B cell (primary cell): ENCODE data around the gene MME. TPM values are rescaled to one million over a fixed set of nuclear protein-coding genes. Genes with fewer than 3 reads are reported as not detected.

Experiments
- ATAC-seq: fragments of 200-7000 bp; cut with Tn5 transposase; one replicate; pipeline ENCODE4 v1.10.0; 2021; ENCODE audit warnings: low read depth, mild to moderate bottlenecking, moderate number of reproducible peaks, moderate library complexity
- CTCF ChIA-PET: fragments of 350-600 bp; sonication (Branson Sonifier 250); formaldehyde crosslinking; loops from one replicate; lab custom pipeline; 2021; ENCODE audit warnings: antibody characterized with exemption, inconsistent platforms; lab: Charles Lee
- POLR2A ChIA-PET: fragments of 350-600 bp; sonication (Branson Sonifier 250); formaldehyde crosslinking; loops from one replicate; lab custom pipeline; 2021; ENCODE audit warnings: antibody characterized with exemption; lab: Charles Lee
- DNase-seq: peaks from one replicate; pipeline ENCODE4 v3.0.0; 2013
- H2AFZ ChIP-seq: 2 replicates; pipeline ENCODE4 v1.6.1; 2012; ENCODE audit warnings: mild to moderate bottlenecking, low read depth, low read length; ENCODE audit not compliant: insufficient read depth, poor library complexity, severe bottlenecking
- H3K27ac ChIP-seq, 2 donors: 1 replicate in 1 of 2; 2 replicates in 1 of 2; pipeline ENCODE4 v1.5.1; 2012 to 2013; ENCODE audit warnings: low read length in 2 of 2, mild to moderate bottlenecking in 2 of 2, moderate library complexity in 1 of 2
- H3K27me3 ChIP-seq, 4 experiments: fragments of 200-600 bp in 1 of 4; sonication (generic) in 1 of 4; replicated peaks in 1 of 4; 1 replicate in 2 of 4; 2 replicates in 2 of 4; pipeline versions ENCODE4 v1.6.1 to v1.7.0; 2013 to 2016; ENCODE audit warnings: low read length in 3 of 4, mild to moderate bottlenecking in 2 of 4, mixed read lengths in 1 of 4, moderate library complexity in 1 of 4; ENCODE audit not compliant: insufficient read depth in 4 of 4, control insufficient read depth in 3 of 4; ENCODE audit errors: control extremely low read depth in 1 of 4
- H3K36me3 ChIP-seq, 2 experiments: replicated peaks in 1 of 2; 1 replicate in 1 of 2; 2 replicates in 1 of 2; pipeline versions ENCODE4 v1.6.1 to v1.7.1; 2013; ENCODE audit warnings: low read length in 1 of 2; ENCODE audit not compliant: insufficient read depth in 2 of 2, control insufficient read depth in 1 of 2; ENCODE audit errors: control extremely low read depth in 1 of 2, extremely low read depth in 1 of 2
- H3K4me1 ChIP-seq, 2 donors: fragments of 200-600 bp in 1 of 2; sonication (generic) in 1 of 2; 1 replicate in 1 of 2; 2 replicates in 1 of 2; pipeline versions ENCODE4 v1.5.1 to v1.6.1; 2013 to 2017; ENCODE audit warnings: low read length in 2 of 2; ENCODE audit not compliant: control insufficient read depth in 2 of 2, insufficient read depth in 2 of 2
- H3K4me2 ChIP-seq: replicated peaks from 2 replicates; pipeline ENCODE3; 2012; ENCODE audit warnings: mild to moderate bottlenecking, low read depth, low read length; ENCODE audit not compliant: poor library complexity, severe bottlenecking
- H3K4me3 ChIP-seq, 5 experiments: fragments of 200-600 bp in 1 of 5; sonication (generic) in 1 of 5; 1 replicate in 3 of 5; 2 replicates in 2 of 5; pipeline versions ENCODE4 v1.5.1 to v1.7.0; 2011 to 2016; ENCODE audit warnings: low read length in 4 of 5, mild to moderate bottlenecking in 4 of 5, low read depth in 2 of 5, control low read depth in 1 of 5, moderate library complexity in 1 of 5; ENCODE audit not compliant: insufficient read depth in 1 of 5; ENCODE audit errors: control extremely low read depth in 1 of 5, extremely low read depth in 1 of 5
- H3K79me2 ChIP-seq: fragments of 200-600 bp; sonication (generic); one replicate; pipeline ENCODE4 v1.6.0; 2016; ENCODE audit warnings: low read length; ENCODE audit not compliant: control insufficient read depth, insufficient read depth
- H3K9ac ChIP-seq: fragments of 200-600 bp; sonication (generic); 2 replicates; pipeline ENCODE4 v1.6.1; 2017; ENCODE audit warnings: mild to moderate bottlenecking, low read length, moderate library complexity
- H3K9me3 ChIP-seq, 3 donors: one replicate each; pipeline versions ENCODE4 v1.6.1 to v1.7.1; 2013; ENCODE audit warnings: low read length in 2 of 3; ENCODE audit not compliant: control insufficient read depth in 2 of 3, insufficient read depth in 1 of 3; ENCODE audit errors: control extremely low read depth in 1 of 3
- H4K20me1 ChIP-seq: 2 replicates; pipeline ENCODE4 v1.6.0; 2012; ENCODE audit warnings: mild to moderate bottlenecking, low read length; ENCODE audit not compliant: insufficient read depth, control insufficient read depth, poor library complexity, severe bottlenecking
- H3K27ac Mint-ChIP-seq: one replicate; pipeline ENCODE4 v1.8.0; 2021; ENCODE audit warnings: mixed read lengths
- H3K27me3 Mint-ChIP-seq: one replicate; pipeline ENCODE4 v1.8.0; 2021; ENCODE audit warnings: mixed read lengths
- H3K4me1 Mint-ChIP-seq: one replicate; pipeline ENCODE4 v1.8.0; 2021; ENCODE audit warnings: mixed read lengths
- H3K4me3 Mint-ChIP-seq: one replicate; pipeline ENCODE4 v1.8.0; 2021; ENCODE audit warnings: mixed read lengths
- H3K9me3 Mint-ChIP-seq: one replicate; pipeline ENCODE4 v1.8.0; 2022; ENCODE audit warnings: mixed read lengths; ENCODE audit not compliant: insufficient read depth
- EZH2 ChIP-seq: IDR thresholded peaks from 2 replicates; pipeline ENCODE4 v1.6.1; 2012; ENCODE audit warnings: borderline replicate concordance, low read depth, mild to moderate bottlenecking, moderate library complexity, low read length; ENCODE audit not compliant: insufficient read depth, poor library complexity, severe bottlenecking
- WGBS: methylation state at CpG from one replicate; pipeline ENCODE4 v1.1.5; 2013; ENCODE audit warnings: missing lambda C conversion rate; ENCODE audit not compliant: insufficient coverage; 5-methylcytosine and 5-hydroxymethylcytosine counted together
- intact Hi-C: fragments of 100-400 bp; cut with micrococcal nuclease; formaldehyde crosslinking; loops from one replicate; pipeline ENCODE4 v1.10.0; 2022
- polyA plus RNA-seq: library from polyadenylated mRNA; depleted of rRNA; stranded (reverse); fragments of >200 nt; gene quantifications from 2 replicates; pipeline ENCODE4 v1.2.3, GENCODE V29; 2012
- total RNA-seq, 2 donors: library from RNA; stranded (reverse); fragments of 120-200 nt in 1 of 2; gene quantifications; 1 replicate in 1 of 2; 2 replicates in 1 of 2; pipeline versions ENCODE4 v1.2.3 to v1.2.4, GENCODE V29; 2013 to 2022
- TF ChIP-seq, protein P1 (sequence below): fragments of 200-600 bp; IDR thresholded peaks from one replicate; pipeline ENCODE4 v1.8.0; 2022; ENCODE audit warnings: antibody characterized with exemption, mild to moderate bottlenecking

MME gene
- total and polyA plus RNA-seq, 2 donors (not counting 1 experiment from before 2014, with no cell fraction given), result 0.88 to 11.2 TPM

DNA sequence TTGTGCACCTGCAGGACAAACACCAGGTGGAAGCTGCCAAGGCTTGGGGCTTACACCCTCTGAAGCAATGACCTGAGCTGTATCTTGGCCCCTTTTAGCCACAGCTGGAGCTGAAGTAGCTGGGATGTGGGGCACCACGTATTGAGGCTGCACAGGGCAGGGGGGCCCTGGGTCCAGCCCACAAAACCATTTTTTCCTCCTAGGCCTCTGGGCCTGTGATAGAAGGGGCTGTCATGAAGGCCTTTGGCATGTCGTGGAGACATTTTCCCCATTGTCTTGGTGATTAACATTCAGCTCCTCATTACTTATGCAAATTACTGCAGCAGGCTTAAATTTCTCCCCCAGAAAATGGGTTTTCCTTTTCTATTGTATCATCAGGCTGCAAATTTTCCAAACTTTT, 27.6 kb upstream of the MME start:
- Histone ChIP-seq H4K20me1 (no peaks in the 10 kb centered on the region), H3K27ac (no peak overlapping the region), H3K4me2 (no peak overlapping the region), H3K4me1 (no peaks in the 10 kb centered on the region), H3K9ac (no peak overlapping the region), H3K9me3 (peaks cover 0 to 8% (median 4%) of the 10 kb centered on the region in 3 donors), H3K27me3 (no peaks in the 10 kb centered on the region), H2AFZ (no peak overlapping the region), H3K4me3 (no peak overlapping the region), H3K36me3 (no peaks in the 10 kb centered on the region), H3K79me2 (no peaks in the 10 kb centered on the region)
- Mint-ChIP-seq H3K4me3 (no peak overlapping the region), H3K27me3 (no peaks in the 10 kb centered on the region), H3K9me3 (peaks cover 6% of the 10 kb centered on the region), H3K27ac (no peak overlapping the region), H3K4me1 (peaks cover 4% of the 10 kb centered on the region)
- TF ChIP-seq, protein P1, sequence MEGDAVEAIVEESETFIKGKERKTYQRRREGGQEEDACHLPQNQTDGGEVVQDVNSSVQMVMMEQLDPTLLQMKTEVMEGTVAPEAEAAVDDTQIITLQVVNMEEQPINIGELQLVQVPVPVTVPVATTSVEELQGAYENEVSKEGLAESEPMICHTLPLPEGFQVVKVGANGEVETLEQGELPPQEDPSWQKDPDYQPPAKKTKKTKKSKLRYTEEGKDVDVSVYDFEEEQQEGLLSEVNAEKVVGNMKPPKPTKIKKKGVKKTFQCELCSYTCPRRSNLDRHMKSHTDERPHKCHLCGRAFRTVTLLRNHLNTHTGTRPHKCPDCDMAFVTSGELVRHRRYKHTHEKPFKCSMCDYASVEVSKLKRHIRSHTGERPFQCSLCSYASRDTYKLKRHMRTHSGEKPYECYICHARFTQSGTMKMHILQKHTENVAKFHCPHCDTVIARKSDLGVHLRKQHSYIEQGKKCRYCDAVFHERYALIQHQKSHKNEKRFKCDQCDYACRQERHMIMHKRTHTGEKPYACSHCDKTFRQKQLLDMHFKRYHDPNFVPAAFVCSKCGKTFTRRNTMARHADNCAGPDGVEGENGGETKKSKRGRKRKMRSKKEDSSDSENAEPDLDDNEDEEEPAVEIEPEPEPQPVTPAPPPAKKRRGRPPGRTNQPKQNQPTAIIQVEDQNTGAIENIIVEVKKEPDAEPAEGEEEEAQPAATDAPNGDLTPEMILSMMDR, result no peak
- TF ChIP-seq EZH2, result no peak
- WGBS, result 75% methylated on average over 1 of the region's 2 CpGs
- POLR2A ChIA-PET, result no interaction called here
- CTCF ChIA-PET, result no interaction called here
- DNase-seq, result no peak
- intact Hi-C loops, result no loop called here
- ATAC-seq, result no peak

DNA sequence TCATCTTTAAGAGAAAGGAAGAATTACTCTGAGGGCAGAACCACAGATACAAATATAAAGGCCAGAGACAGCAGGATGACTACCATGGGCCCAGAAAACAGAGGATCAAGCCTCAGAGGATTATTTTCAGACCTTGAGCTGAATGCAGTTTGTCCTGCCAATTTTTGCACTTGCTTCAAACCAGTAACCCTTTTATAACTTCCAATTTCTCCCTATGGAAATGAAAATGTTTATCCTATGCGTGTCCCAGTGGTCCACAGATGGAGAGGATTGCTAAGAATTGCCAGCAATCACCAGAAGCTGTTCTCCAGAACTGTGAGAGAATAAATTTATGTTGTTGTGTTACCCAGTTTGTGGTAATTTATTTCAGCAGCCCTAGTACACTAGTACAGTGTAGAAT, 26.4 kb upstream of the MME start:
- Histone ChIP-seq H3K4me3 (no peak overlapping the region), H3K27me3 (no peaks in the 10 kb centered on the region), H3K79me2 (no peaks in the 10 kb centered on the region), H3K27ac (no peak overlapping the region), H3K36me3 (no peaks in the 10 kb centered on the region), H3K4me2 (no peak overlapping the region), H2AFZ (no peak overlapping the region), H4K20me1 (no peaks in the 10 kb centered on the region), H3K9me3 (peaks cover 0 to 8% (median 4%) of the 10 kb centered on the region in 3 donors), H3K4me1 (no peaks in the 10 kb centered on the region), H3K9ac (no peak overlapping the region)
- Mint-ChIP-seq H3K27me3 (no peaks in the 10 kb centered on the region), H3K9me3 (peaks cover 6% of the 10 kb centered on the region), H3K4me1 (peaks cover under 1% of the 10 kb centered on the region), H3K27ac (no peak overlapping the region), H3K4me3 (no peak overlapping the region)
- CTCF ChIA-PET, result no interaction called here
- no peak for ATAC-seq
- intact Hi-C loops, result no loop called here
- WGBS, result no CpG with 5 or more reads among the region's 1 CpG
- TF ChIP-seq, protein P1, result no peak
- TF ChIP-seq EZH2, result no peak
- DNase-seq, result no peak
- POLR2A ChIA-PET, result no interaction called here
